ENCODE measurements around the gene SYT2.
"Not testable (repeated sequence)": the region's sequence is repeated elsewhere in the genome, so short reads cannot be mapped to it uniquely, and the experiment has no call there.

The SYT2 gene

DNA sequence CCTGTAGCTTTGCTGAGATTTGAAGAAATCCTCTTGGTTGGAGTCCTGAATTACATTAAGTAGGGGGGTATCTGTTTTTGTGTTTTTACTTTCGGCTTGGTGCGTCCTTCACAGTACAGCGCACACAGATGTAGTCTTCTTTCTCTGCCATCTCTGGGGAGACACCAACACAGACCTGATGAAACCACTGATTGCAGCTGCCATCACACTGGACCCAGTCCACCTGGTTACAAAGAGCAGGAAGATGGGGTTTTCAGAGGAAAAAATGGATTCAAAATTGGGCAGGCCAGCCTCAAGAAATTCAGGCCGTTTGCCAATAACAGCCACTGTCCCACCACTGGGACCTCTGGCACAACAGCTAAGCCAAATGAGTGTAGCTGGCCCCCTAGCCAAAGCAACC is 18.7 kb upstream of the SYT2 start:
- H3K27ac ChIP-seq: peak overlapping the region; percentile 33
- H3K27me3 ChIP-seq: no peaks in the 10 kb centered on the region
- H3K4me3 ChIP-seq: no peak overlapping the region
- peak overlapping the region; percentile 72 for H3K4me2 ChIP-seq
- peaks cover 99% of the 10 kb centered on the region for H3K36me3 ChIP-seq
- no peak overlapping the region for H3K9ac ChIP-seq
- 0 out of 2 replicates have a peak, but pooled peaks have one; percentile 24 for TF ChIP-seq Cebpa-rat (IDR thresholded peaks at IDR 0.05)
- peaks cover 58% of the 10 kb centered on the region for H3K4me1 ChIP-seq
- H4K20me1 ChIP-seq: peaks cover 99% of the 10 kb centered on the region
- no peaks in the 10 kb centered on the region for H3K9me3 ChIP-seq

DNA sequence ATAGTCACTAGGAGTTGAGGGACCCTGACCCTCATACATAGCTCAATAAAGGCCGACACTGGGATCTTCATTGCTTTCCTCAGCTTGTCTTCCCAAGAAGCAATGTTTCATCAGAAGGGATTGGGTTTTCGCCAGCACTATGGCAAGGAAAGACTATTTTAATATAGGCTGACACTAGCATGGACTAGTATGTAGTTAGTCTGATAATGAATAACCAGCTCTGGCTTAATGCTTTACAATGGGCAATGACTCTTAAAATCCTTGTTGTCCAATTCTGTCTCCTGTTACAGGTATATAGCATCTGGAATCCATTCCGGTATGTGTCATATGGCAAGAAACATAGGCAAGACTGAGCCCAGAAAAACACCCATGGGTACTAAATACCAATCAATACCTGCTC is 15.3 kb upstream of the SYT2 start:
- H4K20me1 ChIP-seq: peaks cover 90% of the 10 kb centered on the region
- H3K27ac ChIP-seq: no peak overlapping the region
- H3K27me3 ChIP-seq: no peaks in the 10 kb centered on the region
- no peak overlapping the region for H3K4me3 ChIP-seq
- H3K4me1 ChIP-seq: peaks cover 28% of the 10 kb centered on the region
- peaks cover 65% of the 10 kb centered on the region for H3K36me3 ChIP-seq
- H3K4me2 ChIP-seq: no peak overlapping the region
- TF ChIP-seq Cebpa-rat (IDR thresholded peaks at IDR 0.05): no peak
- H3K9ac ChIP-seq: no peak overlapping the region
- no peaks in the 10 kb centered on the region for H3K9me3 ChIP-seq

DNA sequence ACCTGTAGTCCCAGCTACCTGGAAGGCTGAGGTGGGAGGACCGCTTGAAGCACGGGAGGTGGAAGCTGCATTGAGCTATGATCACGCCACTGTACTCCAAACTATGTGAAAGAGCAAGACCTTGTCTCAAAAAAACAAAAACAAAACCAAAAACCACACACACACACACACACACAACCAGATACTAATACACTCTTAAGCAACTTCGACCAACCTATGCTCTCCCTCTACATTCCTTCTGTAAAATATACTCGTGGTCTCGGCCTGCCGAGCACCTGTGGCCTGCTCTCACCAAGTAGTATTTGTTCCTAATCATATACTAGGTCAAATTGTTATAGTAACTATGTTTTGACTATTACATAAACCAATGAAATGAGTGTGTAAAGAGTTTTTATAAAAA is 13.5 kb upstream of the SYT2 start:
- Histone ChIP-seq H3K36me3 (peaks cover 46% of the 10 kb centered on the region), H3K4me2 (no peak overlapping the region), H3K4me3 (no peak overlapping the region), H3K4me1 (peaks cover 23% of the 10 kb centered on the region), H3K9me3 (no peaks in the 10 kb centered on the region), H4K20me1 (peaks cover 72% of the 10 kb centered on the region), H3K27me3 (no peaks in the 10 kb centered on the region), H3K9ac (no peak overlapping the region), H3K27ac (no peak overlapping the region)
- TF ChIP-seq Cebpa-rat (IDR thresholded peaks at IDR 0.05): no peak

DNA sequence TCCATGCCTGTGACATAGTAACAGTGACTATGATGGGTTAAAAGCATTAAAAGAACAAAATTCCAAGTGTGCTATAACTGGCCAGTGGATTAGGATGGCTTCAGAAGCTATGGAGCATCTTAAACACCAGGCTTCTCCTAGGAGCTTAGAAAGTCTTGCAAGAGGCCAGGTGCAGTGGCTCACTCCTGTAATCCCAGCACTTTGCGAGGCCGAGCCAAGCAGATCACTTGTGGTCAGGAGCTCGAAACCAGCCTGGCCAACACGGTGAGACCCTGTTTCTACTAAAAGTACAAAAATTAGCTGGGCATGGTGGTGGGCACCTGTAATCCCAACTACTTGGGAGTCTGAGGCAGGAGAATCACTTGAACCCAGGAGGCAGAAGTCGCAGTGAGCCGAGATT is 12.8 kb upstream of the SYT2 start:
- not testable (repeated sequence) for H3K9ac ChIP-seq, H3K27ac ChIP-seq, H3K4me3 ChIP-seq, H3K4me2 ChIP-seq, H3K9me3 ChIP-seq, H3K27me3 ChIP-seq
- Histone ChIP-seq H3K36me3 (peaks cover 40% of the 10 kb centered on the region), H4K20me1 (peaks cover 65% of the 10 kb centered on the region), H3K4me1 (peaks cover 20% of the 10 kb centered on the region)

DNA sequence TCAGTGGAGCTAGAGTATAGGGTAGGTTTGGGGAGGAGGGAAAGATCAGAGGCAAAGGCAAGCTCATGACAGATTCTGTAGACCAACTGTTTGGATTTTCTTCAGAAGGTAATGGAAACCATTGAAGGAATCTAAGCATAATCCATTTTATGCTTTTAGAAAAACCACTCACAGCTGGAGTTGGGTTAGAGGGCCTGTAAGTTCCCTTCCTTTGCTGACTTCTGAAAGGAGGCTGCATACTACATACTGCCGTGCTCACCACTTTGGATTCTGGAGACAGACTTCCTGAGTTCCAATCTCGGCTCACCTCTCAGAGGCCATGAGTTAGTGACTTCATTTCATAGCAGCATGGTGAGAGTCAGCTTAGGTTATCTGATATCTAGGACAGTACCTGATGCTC is 6.4 kb upstream of the SYT2 start:
- H3K4me3 ChIP-seq: no peak overlapping the region
- H3K4me1 ChIP-seq: peaks cover 16% of the 10 kb centered on the region
- H3K9ac ChIP-seq: no peak overlapping the region
- no peaks in the 10 kb centered on the region for H3K36me3 ChIP-seq
- no peak overlapping the region for H3K4me2 ChIP-seq
- H3K27ac ChIP-seq: no peak overlapping the region
- peaks cover 2% of the 10 kb centered on the region for H4K20me1 ChIP-seq
- no peak for TF ChIP-seq Cebpa-rat (IDR thresholded peaks at IDR 0.05)
- H3K27me3 ChIP-seq: peaks cover 9% of the 10 kb centered on the region
- H3K9me3 ChIP-seq: no peaks in the 10 kb centered on the region

DNA sequence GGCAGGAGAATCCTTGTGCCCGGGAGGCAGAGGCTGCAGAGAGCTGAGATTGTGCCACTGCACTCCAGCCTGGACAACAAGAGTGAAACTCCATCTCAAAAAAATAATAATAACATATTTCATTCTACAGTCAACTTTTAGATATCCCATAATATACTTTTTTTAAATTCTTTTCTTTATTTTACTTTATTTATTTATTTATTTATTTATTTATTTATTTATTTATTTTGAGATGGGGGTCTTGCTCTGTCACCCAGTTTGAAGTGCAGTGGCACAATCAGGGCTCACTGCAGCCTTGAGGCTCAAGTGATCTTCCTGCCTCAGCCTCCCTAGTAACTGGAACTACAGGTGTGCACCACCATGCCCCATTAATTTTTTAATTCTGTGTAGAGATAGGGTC is 3.9 kb upstream of the SYT2 start:
- H3K27me3 ChIP-seq: peaks cover 34% of the 10 kb centered on the region
- peaks cover 24% of the 10 kb centered on the region for H3K4me1 ChIP-seq
- not testable (repeated sequence) for H3K36me3 ChIP-seq, H3K4me2 ChIP-seq, H3K4me3 ChIP-seq, H3K9me3 ChIP-seq, H3K27ac ChIP-seq, H3K9ac ChIP-seq
- H4K20me1 ChIP-seq: peaks cover 20% of the 10 kb centered on the region

DNA sequence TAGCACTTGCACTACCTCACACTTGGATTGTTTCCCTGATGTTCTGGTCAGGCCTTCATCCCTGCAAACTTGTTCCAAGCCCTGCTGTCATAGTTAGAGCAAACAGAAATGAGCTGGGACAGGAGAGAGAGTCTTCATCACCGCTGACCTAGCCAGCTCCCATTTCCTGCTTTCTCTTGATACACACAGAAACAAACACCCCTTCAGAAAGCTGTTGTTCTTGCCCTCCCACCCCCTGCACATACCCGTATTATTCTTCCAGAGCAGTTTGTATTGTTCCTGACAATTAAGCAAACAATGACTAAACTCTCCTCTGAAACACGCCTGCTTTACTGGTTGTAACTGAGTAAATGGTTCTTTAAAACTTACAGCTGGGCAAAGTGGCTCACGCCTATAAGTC is 2.9 kb upstream of the SYT2 start:
- Histone ChIP-seq H3K4me2 (no peak overlapping the region), H4K20me1 (peaks cover 31% of the 10 kb centered on the region), H3K9me3 (no peaks in the 10 kb centered on the region), H3K4me3 (no peak overlapping the region), H3K27me3 (peaks cover 45% of the 10 kb centered on the region), H3K9ac (no peak overlapping the region), H3K27ac (no peak overlapping the region), H3K36me3 (no peaks in the 10 kb centered on the region), H3K4me1 (peaks cover 16% of the 10 kb centered on the region)
- TF ChIP-seq Cebpa-rat (IDR thresholded peaks at IDR 0.05): no peak

DNA sequence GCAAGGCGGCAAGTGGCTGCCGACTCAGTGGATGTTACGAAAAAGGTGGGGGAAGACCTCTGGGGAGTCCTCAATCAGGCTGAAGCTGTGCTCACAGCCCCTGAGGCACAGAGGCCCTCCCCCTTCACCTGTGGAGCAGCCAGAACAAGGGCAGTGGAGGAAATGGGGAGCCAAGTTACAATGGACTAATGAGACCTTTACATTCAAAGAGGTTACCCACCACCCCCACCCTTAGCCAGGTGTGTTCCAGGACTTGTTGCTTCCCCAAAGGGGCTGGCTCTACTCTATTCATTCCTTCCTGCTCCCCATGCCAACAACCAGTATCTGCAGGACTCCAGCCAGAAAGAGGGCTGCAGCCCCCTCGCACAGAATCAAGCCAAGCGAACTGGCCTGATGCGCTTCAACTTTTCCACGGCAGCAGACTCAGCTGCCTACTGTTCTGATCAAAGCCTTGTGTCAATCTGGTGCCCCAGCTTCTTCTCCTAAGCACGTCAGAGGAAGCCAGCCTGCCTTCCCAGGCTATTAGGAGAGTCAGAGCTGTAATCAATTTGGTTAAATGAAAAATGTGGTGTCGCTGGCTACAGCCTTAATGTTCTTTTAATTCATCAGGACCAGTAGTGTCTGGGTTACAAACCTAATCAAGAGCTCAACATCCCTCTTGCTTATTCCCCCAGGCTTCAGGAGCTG is 1.8 kb upstream of the SYT2 start:
- Histone ChIP-seq H3K9ac (no peak overlapping the region), H4K20me1 (peaks cover 42% of the 10 kb centered on the region), H3K4me3 (no peak overlapping the region), H3K36me3 (no peaks in the 10 kb centered on the region), H3K27me3 (peaks cover 55% of the 10 kb centered on the region), H3K4me1 (peaks cover 16% of the 10 kb centered on the region), H3K4me2 (no peak overlapping the region), H3K9me3 (no peaks in the 10 kb centered on the region), H3K27ac (no peak overlapping the region)
- no peak for TF ChIP-seq Cebpa-rat (IDR thresholded peaks at IDR 0.05)

DNA sequence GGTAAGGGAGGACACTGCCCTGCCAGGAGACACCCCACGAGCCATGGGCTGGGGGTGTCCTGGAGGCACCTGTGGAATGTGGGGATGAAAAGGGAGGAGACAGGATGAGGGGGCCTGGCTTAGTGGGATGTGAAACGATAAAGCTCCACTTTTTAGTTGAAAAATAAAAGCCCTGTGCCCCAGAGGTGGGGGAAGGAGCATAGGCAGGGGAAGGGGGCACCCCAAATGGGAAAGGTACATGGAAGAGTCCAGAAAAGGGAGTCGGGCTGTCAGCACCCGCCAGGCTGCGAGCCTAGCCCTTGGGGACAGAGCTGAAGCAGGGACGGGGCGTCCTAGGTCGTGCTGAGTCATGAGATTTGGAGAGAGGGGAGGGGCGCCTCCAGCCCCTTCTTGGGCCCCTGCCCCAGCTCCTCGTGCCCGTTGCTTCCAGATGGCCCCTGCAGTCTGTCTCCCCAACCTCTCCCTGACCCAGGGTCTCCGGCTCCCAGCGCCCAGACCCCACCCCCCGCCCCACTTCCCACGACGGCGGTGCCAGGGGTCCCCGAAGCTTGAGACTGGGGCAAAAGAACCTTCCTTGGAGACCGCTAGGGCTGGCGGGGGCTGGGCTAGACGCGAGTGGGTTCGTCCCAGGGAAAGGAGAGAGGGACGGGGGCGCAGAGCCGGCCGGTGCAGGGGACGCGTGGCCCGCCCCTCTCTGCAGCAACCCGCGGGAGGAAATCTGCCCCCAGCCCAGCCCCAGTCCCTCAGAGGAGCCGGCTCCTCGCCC is 795 bp downstream of the SYT2 start:
- TF ChIP-seq Cebpa-rat (IDR thresholded peaks at IDR 0.05): no peak
- peaks cover 16% of the 10 kb centered on the region for H3K4me1 ChIP-seq
- peaks cover 56% of the 10 kb centered on the region for H3K27me3 ChIP-seq
- no peaks in the 10 kb centered on the region for H3K9me3 ChIP-seq
- H3K4me2 ChIP-seq: peak overlapping the region; percentile 95
- no peaks in the 10 kb centered on the region for H3K36me3 ChIP-seq
- peaks cover 44% of the 10 kb centered on the region for H4K20me1 ChIP-seq
- H3K27ac ChIP-seq: no peak overlapping the region
- H3K9ac ChIP-seq: peak overlapping the region; percentile 45; the same call in 1 of the 2 replicates
- H3K4me3 ChIP-seq: peak overlapping the region; percentile 60

DNA sequence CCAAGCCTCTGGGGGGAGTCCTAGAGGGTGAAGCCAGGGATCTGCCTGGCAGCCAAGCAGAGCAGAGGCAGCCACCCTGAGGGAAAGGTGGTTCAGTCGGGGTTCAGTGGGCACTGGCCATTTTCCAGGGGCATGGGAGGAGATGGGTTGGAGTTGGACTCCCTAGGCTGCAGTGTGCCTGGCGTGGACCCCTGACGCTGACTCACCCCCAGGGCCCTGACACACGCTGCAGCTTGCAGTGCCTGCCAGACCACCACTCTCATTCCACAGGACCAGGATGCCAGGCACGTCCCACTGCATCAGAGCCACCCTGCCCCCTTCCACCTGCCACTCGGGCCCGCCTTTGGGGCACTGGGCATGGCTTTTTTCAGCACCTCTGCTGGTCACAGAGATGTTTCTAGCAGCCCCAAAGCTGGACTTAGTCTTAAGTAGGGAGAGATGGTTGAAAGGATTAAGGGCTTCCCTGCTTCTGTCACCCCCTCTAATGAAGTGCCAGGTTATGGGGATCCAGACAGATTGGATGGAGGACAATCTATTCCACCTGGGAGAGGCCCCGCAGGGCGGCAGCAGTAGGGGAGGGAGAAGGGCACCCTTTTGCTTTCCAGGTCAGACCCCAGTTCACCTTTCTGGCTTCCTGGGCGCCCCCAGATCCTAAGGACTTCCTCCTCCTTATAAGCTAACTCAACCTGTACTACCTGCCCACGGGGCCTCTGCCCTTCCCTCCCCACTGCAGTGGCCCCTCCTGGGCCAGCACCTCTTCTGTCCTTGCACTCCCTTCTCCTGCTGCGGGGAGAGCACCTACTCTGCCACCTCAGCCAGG is 1.6 kb downstream of the SYT2 start:
- no peak overlapping the region for H3K9ac ChIP-seq
- peaks cover 56% of the 10 kb centered on the region for H3K27me3 ChIP-seq
- H3K36me3 ChIP-seq: no peaks in the 10 kb centered on the region
- no peak overlapping the region for H3K27ac ChIP-seq
- peaks cover 16% of the 10 kb centered on the region for H3K4me1 ChIP-seq
- no peak overlapping the region for H3K4me2 ChIP-seq
- 0 out of 2 replicates have a peak overlapping the region, but pooled peaks have one; percentile 60 for H3K4me3 ChIP-seq
- H3K9me3 ChIP-seq: no peaks in the 10 kb centered on the region
- no peak for TF ChIP-seq Cebpa-rat (IDR thresholded peaks at IDR 0.05)
- peaks cover 44% of the 10 kb centered on the region for H4K20me1 ChIP-seq
